GM21423 (cell line): ENCODE results near the gene FTH1.
"Not testable (repeated sequence)": the region's sequence is repeated elsewhere in the genome, so short reads cannot be mapped to it uniquely, and the experiment has no call there.

Source experiments
- ATAC-seq: cut with Tn5 transposase; IDR thresholded peaks from one replicate; pipeline ENCODE4 v1.9.1; 2021; ENCODE audit warnings: mild to moderate bottlenecking, moderate library complexity; ENCODE audit not compliant: unreplicated experiment

Gene FTH1

DNA sequence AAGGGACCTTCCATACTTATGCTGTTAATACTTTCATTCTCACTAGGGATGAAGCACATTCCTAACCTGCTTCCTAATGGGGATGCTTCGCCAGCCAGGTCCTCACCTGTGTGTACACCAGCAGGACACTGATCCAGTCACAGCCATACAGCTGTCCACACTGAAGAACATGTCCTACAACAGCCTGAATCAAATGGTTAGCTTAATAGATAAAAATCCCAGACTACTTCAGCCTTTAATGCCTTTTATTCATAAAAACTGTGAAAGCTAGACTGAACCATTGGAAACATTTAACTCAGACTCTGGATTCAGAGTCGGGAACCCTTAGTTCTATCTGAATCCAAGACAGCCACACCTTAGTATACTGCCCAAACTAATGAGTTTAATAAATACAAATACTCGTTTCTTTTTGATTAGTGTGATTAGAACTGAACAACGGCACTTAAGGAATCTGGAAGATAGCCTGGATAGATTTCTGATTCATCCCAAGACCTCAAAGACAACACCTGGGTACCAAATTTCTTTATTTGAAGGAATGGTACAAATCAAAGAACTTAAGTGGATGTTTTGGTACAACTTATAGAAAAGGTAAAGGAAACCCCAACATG, 3.3 kb downstream of the FTH1 start:
- ATAC-seq, result no peak

DNA sequence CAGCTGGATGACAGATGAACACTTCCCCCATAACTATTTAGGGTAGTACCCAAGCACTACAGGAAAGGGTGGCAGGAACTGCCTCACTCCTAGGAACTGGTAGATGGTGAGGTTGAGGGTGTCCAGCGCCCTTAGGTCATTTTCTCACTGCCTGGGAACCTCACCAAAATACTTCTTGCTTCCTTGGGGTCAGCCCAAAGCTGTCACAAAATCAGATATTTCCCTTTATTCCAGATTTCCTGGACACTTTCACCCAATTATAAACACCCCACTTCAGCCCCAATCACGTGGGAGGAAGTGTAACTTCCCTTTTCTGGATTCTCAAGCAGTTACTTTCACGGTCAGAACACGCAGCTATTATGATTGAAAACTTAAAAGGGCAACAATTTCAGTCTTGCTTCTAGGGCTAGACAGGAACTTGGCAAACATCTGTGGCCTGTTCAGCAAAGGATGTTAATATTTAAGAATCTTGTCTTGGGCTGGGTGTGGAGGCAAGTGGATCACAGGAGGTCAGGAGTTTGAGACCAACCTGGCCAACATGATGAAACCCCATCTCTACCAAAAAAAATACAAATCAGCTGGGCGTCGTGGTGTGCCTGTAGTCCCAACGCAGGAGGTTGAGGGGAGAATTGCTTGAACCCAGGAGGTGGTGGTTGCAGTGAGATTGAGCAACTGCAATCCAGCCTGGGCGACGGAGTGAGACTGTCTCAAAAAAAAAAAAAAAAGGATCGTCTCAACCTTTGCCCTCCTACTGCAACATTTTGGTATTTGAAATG, 4.0 kb downstream of the FTH1 start:
- ATAC-seq, result no peak

DNA sequence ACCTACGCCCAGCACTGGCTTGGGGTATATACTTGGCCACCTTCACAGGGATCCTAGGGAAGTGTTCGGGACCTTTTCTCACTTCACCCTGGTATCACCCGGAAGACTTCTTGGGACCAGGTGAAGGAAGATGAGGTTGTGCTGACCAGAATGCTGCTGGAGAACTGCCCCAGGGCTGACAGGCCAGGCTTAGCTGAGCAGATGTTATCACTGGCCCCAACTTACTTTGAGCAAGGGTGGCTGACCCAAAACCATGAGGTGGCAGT, 4.5 kb downstream of the FTH1 start:
- ATAC-seq, result no peak

DNA sequence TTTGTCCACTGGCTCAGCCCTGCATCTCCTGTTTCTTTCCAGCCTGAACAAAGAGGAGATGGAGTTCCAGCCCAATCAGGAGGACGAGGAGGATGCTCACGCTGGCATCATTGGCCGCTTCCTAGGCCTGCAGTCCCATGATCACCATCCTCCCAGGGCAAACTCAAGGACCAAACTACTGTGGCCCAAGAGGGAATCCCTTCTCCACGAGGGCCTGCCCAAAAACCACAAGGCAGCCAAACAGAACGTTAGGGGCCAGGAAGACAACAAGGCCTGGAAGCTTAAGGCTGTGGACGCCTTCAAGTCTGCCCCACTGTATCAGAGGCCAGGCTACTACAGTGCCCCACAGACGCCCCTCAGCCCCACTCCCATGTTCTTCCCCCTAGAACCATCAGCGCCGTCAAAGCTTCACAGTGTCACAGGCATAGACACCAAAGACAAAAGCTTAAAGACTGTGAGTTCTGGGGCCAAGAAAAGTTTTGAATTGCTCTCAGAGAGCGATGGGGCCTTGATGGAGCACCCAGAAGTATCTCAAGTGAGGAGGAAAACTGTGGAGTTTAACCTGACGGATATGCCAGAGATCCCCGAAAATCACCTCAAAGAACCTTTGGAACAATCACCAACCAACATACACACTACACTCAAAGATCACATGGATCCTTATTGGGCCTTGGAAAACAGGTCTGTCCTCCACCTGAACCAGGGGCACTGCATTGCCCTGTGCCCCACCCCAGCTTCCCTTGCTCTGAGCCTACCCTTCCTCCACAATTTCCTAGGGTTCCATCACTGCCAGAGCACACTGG, 5.0 kb downstream of the FTH1 start:
- no peak for ATAC-seq

DNA sequence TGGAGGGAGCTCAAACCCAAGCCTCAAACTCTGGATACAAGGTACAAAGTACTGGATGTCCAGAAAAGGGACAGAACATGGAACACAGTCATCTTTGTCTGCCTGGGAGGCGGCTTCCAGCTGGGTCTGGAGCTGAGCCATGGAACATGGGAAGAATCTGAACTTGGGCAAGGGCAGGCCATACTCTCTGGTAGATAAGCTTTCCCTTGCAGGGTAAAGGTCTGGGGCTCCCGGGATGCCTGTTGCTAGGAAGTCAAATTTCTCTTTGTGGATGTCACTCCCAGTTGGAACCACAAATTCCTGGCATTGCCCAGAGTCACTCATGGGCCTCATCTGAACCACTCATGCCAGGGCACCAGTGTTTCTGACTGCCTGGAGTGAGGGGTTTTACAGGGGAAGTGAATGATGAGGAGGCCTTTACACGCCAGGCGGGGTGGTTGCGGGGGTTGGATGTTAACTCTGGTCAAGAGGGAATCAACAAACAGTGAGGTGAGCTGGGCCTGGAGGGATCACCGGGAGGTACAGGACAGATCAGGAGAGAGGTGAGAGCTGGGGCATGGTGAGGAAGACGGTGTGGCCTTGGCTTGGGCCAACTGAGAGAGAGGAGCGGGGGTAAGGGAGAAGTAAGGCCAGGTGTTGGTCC, 5.7 kb downstream of the FTH1 start:
- no peak for ATAC-seq

DNA sequence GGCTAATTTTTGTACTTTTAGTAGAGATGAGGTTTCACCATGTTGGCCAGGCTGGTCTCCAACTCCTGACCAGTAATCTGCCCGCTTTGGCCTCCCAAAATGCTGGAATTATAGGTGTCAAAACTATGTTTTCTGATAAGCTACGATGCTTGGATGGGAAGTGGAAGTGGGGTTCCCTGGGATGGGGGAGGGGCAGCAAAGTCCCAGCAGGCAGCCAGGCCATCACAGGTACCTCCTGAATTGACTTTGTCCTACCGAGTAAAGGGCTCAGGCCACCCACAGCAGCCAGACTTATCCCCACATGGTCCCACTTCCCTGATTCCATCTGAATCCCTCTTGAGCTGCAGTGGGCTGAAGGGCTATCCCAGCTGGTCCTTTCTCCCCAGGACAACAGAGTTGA, 6.9 kb downstream of the FTH1 start:
- ATAC-seq, result no peak

DNA sequence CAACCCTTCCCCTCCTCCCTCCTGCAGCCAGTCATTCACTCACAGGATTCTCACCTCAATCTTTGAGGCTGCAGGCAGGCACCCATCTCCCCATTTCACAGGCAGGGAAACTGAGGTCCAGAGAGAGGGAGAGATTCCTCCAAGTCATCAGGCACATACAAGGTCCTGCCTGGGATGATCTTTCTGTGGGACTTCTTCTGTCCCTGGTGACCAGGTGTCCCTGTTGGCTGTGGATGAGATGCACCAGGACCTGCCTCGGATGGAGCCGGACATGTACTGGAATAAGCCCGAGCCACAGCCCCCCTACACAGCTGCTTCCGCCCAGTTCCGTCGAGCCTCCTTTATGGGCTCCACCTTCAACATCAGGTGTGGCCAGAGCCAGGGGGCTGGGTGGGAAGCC, 7.8 kb downstream of the FTH1 start:
- no peak for ATAC-seq

DNA sequence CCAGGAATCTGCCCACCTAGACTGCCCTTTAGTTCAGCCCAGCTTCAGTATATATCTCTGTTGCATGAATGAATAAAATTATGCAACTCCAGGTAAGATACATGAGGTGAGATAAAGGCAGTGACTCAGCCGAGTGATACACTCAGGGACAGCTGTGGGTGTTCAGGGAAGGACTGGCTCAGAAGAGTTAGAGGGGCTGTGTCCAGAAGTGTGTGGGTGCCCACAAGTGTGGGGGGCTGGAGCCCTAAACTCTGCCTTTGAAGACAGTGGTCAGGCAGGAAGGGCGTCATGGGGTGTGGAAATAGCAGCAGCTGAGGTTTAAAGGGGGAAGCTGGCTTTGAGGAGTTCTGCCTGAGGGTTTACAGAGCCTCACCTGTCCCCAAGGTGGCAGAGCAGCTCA, 8.3 kb downstream of the FTH1 start:
- ATAC-seq, result no peak

DNA sequence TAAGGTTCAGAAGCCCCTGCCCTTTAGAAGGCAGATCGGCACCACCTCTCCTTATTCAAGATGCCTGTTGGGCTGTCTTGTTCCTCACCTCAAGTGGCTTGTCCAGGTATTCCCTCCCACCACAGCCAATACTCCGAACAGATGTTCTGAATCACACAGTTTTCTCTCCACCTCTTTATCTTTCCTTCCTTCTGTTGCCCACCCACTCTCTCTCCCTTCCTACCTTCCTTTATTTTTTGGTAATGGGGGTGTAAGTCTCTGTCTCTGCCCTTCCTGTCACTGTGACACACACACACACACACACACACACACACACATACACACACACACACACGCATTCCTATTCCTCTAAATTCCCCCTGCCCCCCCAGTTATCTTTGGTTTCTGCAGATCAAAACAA, 8.8 kb downstream of the FTH1 start:
- no peak for ATAC-seq

DNA sequence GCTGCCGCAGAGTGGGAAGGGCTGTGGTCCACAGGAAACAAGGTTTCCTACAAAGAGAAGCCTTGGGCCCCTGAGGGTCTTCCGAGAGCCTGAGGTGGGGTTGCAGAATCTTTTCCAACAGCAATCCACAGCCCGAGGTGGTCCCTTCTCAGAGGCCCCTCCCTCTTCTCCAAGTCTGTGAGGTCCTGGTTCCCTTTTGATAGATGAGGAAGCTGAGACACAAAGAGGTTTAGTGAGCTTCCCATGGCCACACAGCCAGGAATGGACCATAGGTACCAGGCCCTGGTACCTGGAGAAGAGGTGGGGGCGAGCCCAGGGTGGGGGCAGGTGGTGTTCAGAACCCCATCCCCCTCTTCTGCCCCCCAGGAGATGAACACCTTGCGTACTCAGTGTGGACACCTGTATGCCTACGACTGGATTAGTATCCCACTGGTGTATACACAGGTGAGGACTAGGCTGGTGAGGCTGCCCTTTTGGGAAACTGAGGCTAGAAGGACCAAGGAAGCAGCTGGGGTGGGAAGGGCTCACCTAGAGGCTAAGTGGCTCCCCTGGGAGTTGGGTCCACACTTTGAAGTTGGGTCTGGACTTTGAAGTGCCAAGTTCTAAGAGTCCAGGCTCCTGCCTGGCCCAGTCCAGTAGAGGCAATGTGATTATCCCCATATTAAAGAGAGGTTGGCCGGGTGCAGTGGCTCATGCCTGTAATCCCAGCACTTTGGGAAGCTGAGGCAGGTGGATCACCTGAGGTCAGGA, 10.2 kb downstream of the FTH1 start:
- no peak for ATAC-seq

DNA sequence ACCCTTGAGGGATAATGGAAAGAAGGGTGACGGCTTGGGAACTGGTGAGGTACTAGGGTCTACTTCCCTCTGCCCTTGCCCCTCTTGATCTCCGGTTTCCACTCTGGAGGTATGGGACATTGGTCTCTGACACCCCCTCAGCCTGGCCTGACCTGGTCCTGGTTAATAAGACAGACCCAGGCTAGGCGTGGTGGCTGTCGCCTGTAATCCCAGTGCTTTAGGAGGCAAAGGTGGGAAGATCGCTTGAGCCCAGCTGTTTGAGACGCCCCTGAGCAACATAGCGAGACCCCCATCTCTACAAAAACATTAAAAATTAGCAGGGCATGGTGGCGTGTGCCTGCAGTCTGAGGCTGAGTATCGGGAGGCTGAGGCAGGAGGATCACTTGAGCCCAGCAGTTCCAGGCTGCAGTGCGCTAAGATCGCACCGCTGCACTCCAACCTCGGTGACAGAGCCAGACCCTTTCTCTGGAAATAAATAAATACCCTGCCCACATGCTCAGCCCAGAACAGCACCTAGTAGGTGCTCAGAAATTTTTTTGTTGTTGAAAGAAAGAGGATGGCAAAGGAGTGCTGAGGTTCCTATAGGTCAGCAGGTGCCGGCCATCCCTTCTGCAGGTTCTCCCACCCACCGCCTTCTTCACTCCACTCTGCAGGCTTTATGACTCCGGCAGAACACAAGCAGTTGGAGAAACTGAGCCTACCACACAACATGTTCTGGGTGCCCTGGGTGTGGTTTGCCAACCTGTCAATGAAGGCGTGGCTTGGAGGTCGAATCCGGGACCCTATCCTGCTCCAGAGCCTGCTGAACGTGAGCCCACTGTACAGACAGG, 11.0 kb downstream of the FTH1 start:
- ATAC-seq, result no peak

DNA sequence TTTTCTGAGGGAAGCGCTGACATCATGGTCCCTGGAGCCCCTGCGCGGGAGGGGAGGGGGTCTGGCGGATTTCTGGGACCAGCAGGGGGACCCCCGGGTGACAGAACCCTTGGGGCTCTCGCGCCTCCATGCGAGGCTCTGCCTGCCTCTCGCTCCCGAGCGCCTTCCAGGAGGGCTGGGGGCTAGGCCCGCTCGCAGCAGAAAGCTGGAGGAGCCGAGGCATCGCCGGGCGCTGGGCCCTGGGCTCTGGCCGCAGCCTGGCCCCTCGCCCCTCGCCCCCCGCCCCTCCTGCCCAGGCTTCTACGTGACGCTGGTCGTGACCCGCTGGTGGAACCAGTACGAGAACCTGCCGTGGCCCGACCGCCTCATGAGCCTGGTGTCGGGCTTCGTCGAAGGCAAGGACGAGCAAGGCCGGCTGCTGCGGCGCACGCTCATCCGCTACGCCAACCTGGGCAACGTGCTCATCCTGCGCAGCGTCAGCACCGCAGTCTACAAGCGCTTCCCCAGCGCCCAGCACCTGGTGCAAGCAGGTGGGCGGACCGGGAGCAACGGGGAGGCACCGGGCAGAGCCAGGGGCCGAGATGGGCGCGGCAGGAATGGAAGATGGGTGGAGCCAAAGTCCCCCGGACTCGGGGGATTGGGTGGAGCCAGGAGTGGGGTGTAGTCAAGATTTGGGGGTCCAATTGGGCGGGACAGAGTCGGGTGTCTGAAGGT, 11.9 kb downstream of the FTH1 start:
- ATAC-seq, result no peak

DNA sequence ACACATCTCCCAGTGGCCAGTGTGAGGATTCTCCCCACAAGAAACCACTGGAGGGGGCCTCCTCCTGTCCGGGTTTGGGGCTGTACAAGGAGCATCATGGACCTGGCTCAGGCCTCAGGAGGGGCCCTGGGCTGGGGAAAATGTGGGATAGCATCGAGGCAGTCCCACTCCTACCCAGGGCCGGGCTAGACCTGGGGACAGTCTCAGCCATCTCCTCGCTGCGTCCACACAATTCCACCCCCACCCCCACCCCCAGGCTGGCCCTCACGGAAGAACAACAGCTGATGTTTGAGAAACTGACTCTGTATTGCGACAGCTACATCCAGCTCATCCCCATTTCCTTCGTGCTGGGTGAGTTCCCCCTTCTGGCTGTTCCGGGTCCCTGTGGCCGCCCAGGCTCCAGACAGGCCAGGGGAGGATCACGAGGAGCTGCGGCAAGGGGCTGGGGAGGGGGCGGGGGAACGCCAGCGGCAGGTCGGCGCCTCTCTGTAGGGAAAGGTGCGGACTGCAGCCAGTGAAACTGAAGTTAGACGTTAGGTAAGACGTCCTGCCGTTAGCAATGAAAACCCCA, 12.5 kb downstream of the FTH1 start:
- no peak for ATAC-seq

DNA sequence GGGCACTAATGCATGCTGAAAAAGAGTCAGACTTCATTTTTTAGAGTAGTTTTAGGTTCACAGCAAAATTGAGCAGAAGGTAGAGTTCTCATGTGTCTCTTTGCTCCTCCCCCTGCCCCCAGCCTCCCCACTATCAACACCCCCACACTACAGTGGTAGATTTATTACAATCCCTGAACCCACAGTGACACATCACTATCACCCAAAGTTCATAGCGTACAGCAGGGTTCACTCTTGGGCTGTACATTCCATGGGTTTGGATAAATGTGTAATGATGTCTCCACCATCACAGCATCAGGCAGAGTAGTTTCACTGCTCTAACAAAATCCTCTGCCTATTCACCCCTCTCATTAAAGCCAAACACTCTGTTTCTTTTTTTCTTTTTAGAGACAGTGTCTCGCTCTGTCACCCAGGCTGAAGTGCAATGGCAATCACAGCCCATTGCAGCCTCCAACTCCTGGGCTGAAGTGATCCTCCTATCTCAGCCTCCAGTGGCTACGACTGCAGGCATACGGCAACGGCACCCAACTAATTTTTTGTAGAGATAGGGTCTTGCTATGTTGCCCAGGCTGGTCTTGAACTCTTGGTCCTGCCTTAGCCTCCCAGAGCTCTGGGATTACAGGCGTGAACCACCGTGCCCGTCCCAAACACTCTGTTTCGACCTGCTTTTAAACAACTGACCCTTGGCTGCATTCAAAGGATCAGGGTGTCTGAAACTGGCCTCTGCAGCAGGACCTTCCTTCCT, 13.2 kb downstream of the FTH1 start:
- ATAC-seq, result no peak

DNA sequence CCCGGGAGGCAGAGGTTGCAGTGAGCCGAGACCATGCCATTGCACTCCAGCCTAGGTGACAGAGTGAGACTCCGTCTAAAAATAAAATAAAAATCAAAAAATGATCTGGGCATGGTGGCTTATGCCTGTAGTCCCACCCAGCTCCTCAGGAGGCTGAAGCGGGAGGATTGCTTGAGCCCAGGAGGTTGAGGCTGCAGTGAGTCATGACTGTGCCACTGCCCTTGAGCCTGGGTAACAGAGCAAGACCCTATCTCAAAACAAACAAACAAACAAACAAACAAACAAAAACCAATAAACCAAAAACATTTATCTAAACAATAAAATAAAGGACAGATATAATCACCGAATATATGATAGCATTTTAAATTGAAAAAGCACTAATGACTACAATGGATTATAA, 13.8 kb downstream of the FTH1 start:
- not testable (repeated sequence) for ATAC-seq

DNA sequence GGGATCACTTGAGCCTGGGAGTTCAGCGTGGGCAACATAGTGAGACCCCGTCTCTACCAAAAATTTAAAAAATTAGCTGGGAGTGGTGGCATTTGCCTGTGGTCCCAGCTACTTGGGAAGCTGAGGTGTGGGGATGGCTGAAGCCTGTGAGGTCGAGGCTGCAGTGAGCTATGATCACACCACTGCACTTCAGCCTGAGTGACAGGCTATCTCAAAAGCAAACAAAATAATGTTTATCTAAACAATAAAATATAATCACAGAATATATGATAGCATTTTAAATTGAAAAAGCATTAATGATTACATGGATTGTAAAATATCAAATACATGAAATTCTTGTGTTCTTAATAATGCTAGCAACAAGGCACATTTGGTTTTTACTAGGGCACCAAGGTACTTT, 14.6 kb downstream of the FTH1 start:
- no peak for ATAC-seq

DNA sequence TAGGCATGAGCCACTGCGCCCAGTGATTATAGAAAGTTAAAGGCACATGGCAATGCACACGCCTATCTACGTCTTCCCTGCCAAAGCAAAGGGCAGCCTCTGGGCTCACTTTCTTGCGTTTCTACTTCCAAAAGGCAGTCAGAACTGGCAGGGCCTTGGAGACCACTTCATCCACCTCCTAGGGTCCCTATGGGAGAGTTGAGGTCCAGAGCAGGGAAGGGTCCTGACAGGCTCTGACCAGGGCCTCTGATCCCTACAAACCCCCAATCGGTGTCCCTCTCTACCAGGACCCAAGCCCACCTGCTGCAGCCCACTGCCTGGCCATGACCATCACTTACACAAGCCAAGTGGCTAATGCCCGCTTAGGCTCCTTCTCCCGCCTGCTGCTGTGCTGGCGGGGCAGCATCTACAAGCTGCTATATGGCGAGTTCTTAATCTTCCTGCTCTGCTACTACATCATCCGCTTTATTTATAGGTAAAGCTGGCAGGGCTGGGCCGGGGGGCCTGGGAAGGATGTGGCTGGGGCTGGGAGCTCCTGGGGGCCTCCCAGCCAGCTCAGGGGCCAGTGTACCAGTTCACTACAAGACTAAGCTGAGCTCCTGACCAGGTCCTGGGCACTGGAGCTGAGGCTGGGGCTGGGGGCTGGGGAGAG, 15.8 kb downstream of the FTH1 start:
- ATAC-seq, result no peak

DNA sequence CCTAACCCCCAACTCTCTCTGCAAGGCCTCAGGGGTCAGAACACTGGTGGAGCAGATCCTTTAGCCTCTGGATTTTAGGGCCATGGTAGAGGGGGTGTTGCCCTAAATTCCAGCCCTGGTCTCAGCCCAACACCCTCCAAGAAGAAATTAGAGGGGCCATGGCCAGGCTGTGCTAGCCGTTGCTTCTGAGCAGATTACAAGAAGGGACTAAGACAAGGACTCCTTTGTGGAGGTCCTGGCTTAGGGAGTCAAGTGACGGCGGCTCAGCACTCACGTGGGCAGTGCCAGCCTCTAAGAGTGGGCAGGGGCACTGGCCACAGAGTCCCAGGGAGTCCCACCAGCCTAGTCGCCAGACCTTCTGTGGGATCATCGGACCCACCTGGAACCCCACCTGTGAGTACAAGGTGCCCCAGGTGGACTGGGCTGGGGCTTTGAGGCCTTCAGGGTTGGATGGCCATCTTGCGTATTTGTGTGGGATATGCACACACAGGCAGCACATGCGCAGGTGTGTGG, 17.3 kb downstream of the FTH1 start, which contains the start of gene BEST1:
TSS of gene BEST1 (plus strand) at position 317 of the 513 bp plus-strand sequence. CDS start 1,456 bp downstream, outside the sequence.
- no peak for ATAC-seq
